ENCODE results near the gene CD59.
"Not testable (repeated sequence)": the region's sequence is repeated elsewhere in the genome, so short reads cannot be mapped to it uniquely, and the experiment has no call there.

The CD59 gene

GRCh38 chr11:33665350-33666106 lies 70.7 kb downstream of the CD59 start:
- no peak for DNase-seq

GRCh38 chr11:33664827-33665226 lies 71.4 kb downstream of the CD59 start:
- no peak for DNase-seq

GRCh38 chr11:33664166-33664565 lies 72.1 kb downstream of the CD59 start:
- DNase-seq = no peak

GRCh38 chr11:33663121-33663520 lies 73.1 kb downstream of the CD59 start:
- no peak for DNase-seq

GRCh38 chr11:33661526-33661925 lies 74.7 kb downstream of the CD59 start:
- DNase-seq = not testable (repeated sequence)

- no peak for DNase-seq
Observed at GRCh38 chr11:33660962-33661361, 75.3 kb downstream of the CD59 start.

- no peak for DNase-seq
Observed at GRCh38 chr11:33659370-33660139, 76.7 kb downstream of the CD59 start.

- DNase-seq = no peak
Observed at GRCh38 chr11:33658195-33658900, 77.9 kb downstream of the CD59 start.

- no peak for DNase-seq
Observed at GRCh38 chr11:33657757-33658156, 78.5 kb downstream of the CD59 start.

- DNase-seq = no peak
Observed at GRCh38 chr11:33656768-33657167, 79.5 kb downstream of the CD59 start.

- DNase-seq = no peak
Observed at GRCh38 chr11:33655842-33656600, 80.2 kb downstream of the CD59 start.

- DNase-seq = no peak
Observed at GRCh38 chr11:33654594-33654993, 81.6 kb downstream of the CD59 start.

Data from CD4-positive, alpha-beta T cell treated with Interleukin-21 for 1 hour (primary cell).